BLaER1 (cell line): Measurements from ENCODE around the gene FADS1.

Experiments
- H3K27ac ChIP-seq: shearing (Covaris generic); formaldehyde crosslinking; 2 replicates; pipeline ENCODE4 v1.8.1; 2022
- H3K27me3 ChIP-seq: shearing (Covaris generic); formaldehyde crosslinking; 2 replicates; pipeline ENCODE4 v1.8.1; 2022
- H3K36me3 ChIP-seq: shearing (Covaris generic); formaldehyde crosslinking; 2 replicates; pipeline ENCODE4 v1.8.1; 2022
- H3K4me1 ChIP-seq: shearing (Covaris generic); formaldehyde crosslinking; 2 replicates; pipeline ENCODE4 v1.8.1; 2022
- H3K4me2 ChIP-seq: shearing (Covaris generic); formaldehyde crosslinking; 2 replicates; pipeline ENCODE4 v1.8.1; 2022
- H3K4me3 ChIP-seq: shearing (Covaris generic); formaldehyde crosslinking; 2 replicates; pipeline ENCODE4 v1.8.1; 2022
- H3K9ac ChIP-seq: shearing (Covaris generic); formaldehyde crosslinking; 2 replicates; pipeline ENCODE4 v1.8.1; 2022
- H3K9me3 ChIP-seq: shearing (Covaris generic); formaldehyde crosslinking; 2 replicates; pipeline ENCODE4 v1.8.1; 2022
- H4K20me1 ChIP-seq: shearing (Covaris generic); formaldehyde crosslinking; 2 replicates; pipeline ENCODE4 v1.8.1; 2022
- Cebpa-rat ChIP-seq: shearing (Covaris generic); IDR thresholded peaks from 2 replicates; pipeline ENCODE4 v1.8.1; 2022

Gene FADS1

DNA sequence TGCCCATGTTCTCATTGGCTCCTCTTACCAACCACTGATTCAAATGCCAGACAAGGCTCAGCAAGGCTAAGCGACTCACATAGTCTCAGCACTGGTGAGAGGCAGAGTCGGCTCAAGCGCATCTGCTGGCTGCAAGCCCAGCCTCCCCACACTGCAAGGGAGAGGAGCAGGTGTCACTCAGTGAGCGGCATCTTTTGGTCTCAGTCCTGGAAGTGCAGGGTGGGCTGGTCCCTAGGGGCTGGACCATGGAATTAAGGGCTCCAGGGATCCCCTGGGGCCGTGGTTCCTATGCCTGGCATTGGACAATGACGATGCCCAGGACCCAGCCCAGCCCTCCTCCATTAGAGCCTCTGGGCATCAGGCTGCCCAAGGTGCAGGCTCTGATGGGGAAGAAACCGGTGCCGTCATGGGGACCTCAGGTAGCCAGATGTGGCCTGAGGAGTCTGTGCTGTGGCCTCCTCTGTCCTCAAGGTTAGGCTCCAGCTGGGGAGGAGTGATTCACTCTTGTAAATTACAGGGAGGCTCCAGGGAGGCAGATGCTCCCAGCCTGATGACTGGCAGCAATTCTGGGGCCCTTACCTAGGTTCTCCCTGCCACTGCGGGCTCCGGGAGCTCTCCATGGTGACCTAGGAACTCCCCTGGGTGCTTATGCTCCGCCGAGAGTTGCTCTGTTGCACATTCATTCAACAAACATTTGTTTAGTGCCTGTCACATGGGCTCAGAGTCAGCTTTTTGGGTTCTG, 39.3 kb upstream of the FADS1 start:
- H3K27me3 ChIP-seq = no peaks in the 10 kb centered on the region
- H4K20me1 ChIP-seq = peaks cover 63% of the 10 kb centered on the region
- H3K4me1 ChIP-seq = peaks cover 17% of the 10 kb centered on the region; the same call in 1 of the 2 replicates
- no peak for TF ChIP-seq Cebpa-rat
- H3K9me3 ChIP-seq = no peaks in the 10 kb centered on the region
- H3K27ac ChIP-seq = no peak overlapping the region
- peaks cover 98% of the 10 kb centered on the region for H3K36me3 ChIP-seq
- H3K9ac ChIP-seq = no peak overlapping the region
- no peak overlapping the region for H3K4me3 ChIP-seq
- H3K4me2 ChIP-seq = no peak overlapping the region

DNA sequence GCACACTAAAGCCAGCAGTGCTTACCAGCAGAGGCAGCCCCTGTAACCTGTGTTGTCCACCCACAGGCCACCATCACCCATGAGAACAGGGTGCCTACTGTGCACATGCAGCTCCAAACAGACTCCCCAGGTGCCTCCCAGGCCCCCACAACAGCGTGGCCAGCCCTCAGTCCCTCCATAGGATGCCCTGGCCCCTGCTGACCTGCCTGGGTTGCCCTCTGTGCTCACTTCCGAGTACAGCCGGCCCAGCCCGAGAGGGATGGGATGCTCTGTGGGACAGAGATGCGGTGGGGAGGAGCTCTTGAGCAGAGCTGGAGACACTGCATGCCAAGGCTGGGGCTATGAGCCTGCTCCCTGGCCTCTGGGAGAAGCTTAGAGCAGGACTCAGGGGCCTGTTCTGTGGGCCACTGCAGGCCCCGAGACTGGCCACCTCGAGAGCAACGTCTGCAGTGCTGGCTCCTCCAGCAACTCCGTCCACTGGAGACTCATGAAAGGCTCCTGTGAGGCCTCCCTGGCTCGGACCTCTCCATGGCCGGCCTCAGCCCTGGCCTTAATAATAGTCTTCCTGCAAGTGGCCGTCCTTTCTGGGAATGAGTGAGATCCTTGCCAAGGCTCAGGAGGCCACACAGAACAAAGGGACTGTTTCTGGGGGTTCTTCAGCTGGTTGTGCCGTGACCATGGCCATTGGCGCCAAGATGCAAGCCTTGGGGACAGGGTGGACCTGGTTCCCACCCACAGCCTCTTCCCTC, 38.3 kb upstream of the FADS1 start:
- Histone ChIP-seq H3K4me2 (no peak overlapping the region), H3K9ac (no peak overlapping the region), H3K36me3 (peaks cover 98% of the 10 kb centered on the region), H4K20me1 (peaks cover 70% of the 10 kb centered on the region), H3K4me1 (peaks cover 21% of the 10 kb centered on the region; the same call in 1 of the 2 replicates), H3K4me3 (no peak overlapping the region), H3K27me3 (no peaks in the 10 kb centered on the region), H3K9me3 (no peaks in the 10 kb centered on the region), H3K27ac (peak overlapping the region; percentile 9; the same call in 1 of the 2 replicates)
- TF ChIP-seq Cebpa-rat = no peak

DNA sequence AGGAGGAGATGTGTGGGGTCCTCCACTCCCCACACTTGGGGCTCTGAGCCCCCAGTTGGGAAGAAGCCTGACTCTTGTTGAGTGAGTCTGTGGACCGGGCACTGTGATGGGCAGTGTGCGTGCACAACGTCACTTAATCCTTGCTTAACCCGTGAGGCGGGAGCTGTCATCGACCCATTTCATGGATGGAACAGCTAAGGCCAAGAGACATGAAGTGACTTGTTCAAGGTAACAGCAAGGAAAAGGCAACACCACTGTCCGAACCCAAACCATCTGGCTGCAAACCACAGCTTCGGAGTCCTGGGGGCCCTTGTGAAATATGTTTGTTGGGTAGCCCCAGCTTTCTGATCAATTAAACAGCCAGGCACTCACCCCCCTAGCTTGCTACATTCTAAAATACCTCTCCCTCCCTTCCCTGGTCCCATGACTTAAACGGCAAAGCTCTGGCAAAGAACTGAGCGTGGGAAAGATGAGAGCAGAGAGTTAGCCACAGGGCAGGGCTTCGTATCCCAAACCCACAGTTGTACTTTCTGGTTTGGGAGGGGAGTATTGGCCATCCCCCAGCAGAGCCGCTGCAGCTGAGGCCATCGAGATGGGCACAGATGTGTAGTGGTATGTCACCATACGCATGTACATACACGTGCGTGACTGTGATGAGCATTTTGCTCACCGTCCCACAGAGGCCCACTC, 37.5 kb upstream of the FADS1 start:
- H3K36me3 ChIP-seq = peaks cover 98% of the 10 kb centered on the region
- H3K27me3 ChIP-seq = no peaks in the 10 kb centered on the region
- no peak overlapping the region for H3K9ac ChIP-seq
- no peak for TF ChIP-seq Cebpa-rat
- H3K4me3 ChIP-seq = no peak overlapping the region
- H4K20me1 ChIP-seq = peaks cover 76% of the 10 kb centered on the region
- H3K9me3 ChIP-seq = no peaks in the 10 kb centered on the region
- H3K4me2 ChIP-seq = no peak overlapping the region
- peaks cover 21% of the 10 kb centered on the region; the same call in 1 of the 2 replicates for H3K4me1 ChIP-seq
- peak overlapping the region; percentile 9; the same call in 1 of the 2 replicates for H3K27ac ChIP-seq

DNA sequence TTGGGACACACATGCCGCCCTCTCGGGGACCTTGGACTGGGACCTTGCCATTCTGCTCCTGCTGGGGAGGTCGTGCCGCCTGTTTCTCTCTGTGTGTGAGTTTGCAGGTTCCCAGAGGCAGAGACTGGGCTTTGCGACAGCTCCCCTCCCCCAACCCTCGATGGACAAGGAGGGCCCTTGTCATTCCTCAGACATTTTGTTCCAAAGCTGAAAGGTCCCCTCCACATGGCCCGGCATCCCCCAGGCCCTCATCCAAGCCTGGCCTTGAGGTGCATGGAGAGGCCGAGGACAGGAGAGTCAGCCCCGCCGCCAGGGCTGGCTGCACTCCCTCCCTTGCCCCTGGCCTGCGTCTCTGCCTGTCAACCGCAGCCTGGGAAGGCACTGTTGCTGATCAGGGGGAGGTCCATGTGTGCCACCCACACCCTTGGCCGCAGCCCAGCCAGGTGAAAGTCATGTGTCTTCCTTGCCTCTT, 36.9 kb upstream of the FADS1 start:
- peak overlapping the region; percentile 49; the same call in 1 of the 2 replicates for H3K27ac ChIP-seq
- no peak overlapping the region for H3K9ac ChIP-seq
- H3K4me1 ChIP-seq = peaks cover 21% of the 10 kb centered on the region; the same call in 1 of the 2 replicates
- no peak overlapping the region for H3K4me2 ChIP-seq
- peaks cover 98% of the 10 kb centered on the region for H3K36me3 ChIP-seq
- no peak overlapping the region for H3K4me3 ChIP-seq
- H3K9me3 ChIP-seq = no peaks in the 10 kb centered on the region
- no peaks in the 10 kb centered on the region for H3K27me3 ChIP-seq
- peaks cover 81% of the 10 kb centered on the region for H4K20me1 ChIP-seq
- no peak for TF ChIP-seq Cebpa-rat

DNA sequence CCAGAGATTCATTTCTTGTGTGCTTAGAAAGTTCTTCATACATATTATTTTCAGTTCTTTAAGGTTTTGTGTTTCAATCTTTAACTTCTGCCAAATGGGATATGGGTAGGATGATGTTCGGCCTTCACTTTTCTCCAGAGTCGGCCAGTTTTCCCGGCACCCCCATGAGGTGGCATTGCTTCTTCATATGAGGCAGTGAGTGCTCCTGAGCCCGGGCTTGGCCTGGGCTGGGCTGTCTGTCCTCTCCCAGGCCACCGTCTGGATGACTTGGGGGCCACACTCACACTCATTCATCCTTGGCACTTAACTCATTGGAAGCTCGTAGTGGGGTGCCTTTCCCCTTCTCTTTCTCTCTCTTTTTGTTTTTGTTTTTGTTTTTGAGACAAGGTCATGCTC, 35.1 kb upstream of the FADS1 start:
- Histone ChIP-seq H3K9me3 (no peaks in the 10 kb centered on the region), H3K4me1 (peaks cover 21% of the 10 kb centered on the region; the same call in 1 of the 2 replicates), H3K4me2 (no peak overlapping the region), H3K4me3 (no peak overlapping the region), H3K27me3 (no peaks in the 10 kb centered on the region), H3K36me3 (peaks cover 98% of the 10 kb centered on the region), H3K9ac (no peak overlapping the region), H3K27ac (no peak overlapping the region), H4K20me1 (peaks cover 77% of the 10 kb centered on the region)
- TF ChIP-seq Cebpa-rat = no peak

DNA sequence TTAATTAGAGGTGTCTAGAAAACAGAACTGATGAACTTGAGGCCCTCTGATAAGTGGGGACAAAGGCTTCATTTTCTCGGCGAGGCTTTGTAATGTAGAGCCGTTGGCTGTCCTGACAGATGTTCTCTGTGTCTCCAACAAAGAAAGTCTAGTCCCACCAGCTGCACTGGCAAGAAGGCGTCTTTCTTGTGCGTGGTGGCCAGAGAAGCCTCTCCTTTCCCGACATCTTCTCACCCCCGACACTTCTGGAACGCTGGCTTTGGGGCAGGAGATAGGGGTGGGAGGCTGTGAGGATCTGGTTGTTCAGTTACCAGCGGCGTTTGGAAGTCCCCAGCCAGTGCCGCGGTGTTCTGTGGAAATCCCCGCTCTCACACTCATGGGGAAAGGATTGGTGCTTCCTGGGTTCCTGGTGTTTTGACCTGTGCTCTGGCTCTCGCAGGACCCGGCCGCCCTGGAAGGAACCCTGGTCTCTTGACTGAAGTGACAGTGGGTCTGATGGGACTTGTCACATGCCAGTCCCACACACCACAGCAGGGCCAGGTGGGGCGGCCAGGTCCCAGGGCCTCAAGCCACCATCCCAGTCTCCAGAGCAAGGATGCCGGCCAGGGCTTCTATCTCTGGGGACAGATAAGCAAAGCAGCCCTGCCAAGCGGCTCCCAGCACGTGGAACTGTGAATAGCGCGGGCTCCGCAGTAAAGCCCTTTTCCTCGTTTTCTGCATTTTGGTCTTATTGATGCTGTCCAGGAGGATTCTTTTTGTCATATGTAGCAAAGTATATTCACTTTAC, 34.5 kb upstream of the FADS1 start:
- Histone ChIP-seq H3K27me3 (no peaks in the 10 kb centered on the region), H3K4me1 (peaks cover 21% of the 10 kb centered on the region; the same call in 1 of the 2 replicates), H3K27ac (no peak overlapping the region; the same call in 1 of the 2 replicates), H3K4me3 (no peak overlapping the region), H3K9ac (no peak overlapping the region), H3K36me3 (peaks cover 98% of the 10 kb centered on the region), H4K20me1 (peaks cover 71% of the 10 kb centered on the region), H3K4me2 (no peak overlapping the region), H3K9me3 (no peaks in the 10 kb centered on the region)
- no peak for TF ChIP-seq Cebpa-rat

DNA sequence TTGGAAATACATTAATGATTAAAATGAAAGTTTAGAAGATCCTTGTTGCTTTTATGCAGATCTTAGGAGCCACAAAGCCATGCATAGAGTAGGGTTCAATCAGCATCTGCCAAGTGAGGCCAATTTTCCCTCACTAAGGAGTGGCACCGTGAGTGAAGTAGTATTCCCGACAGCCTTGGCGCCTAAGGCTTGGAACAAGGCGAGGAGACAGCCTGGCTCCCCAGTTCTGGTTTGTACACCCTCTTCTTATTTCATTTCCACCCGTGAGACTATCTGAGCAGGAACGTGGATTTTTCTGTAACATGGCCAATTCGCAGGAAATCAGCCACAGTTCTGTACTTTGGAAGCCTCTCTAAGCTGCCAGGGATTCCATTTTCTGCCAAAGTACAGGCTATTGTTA, 33.9 kb upstream of the FADS1 start:
- peaks cover 66% of the 10 kb centered on the region for H4K20me1 ChIP-seq
- no peaks in the 10 kb centered on the region for H3K27me3 ChIP-seq
- H3K9me3 ChIP-seq = no peaks in the 10 kb centered on the region
- no peak overlapping the region for H3K27ac ChIP-seq
- no peak for TF ChIP-seq Cebpa-rat
- peaks cover 21% of the 10 kb centered on the region; the same call in 1 of the 2 replicates for H3K4me1 ChIP-seq
- no peak overlapping the region for H3K4me2 ChIP-seq
- H3K4me3 ChIP-seq = no peak overlapping the region
- peaks cover 98% of the 10 kb centered on the region for H3K36me3 ChIP-seq
- no peak overlapping the region for H3K9ac ChIP-seq

DNA sequence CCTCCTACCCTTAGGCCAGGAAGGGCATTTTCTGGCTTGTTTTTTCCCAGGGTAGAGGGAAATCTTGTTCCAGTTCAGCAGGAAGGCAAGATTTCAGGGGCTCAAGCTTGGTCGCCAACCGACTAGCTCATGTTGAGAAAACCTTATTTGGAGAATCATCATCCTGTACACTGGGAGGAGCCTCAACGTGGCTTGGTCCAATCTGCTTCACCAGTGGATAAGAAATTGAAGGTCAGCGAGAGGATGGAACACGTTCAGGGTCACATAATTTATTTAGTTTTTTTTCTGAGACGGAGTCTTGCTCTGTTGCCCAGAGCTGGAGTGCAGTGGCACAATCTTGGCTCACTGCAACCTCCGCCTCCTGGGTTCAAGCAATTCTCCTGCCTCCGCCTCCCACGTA, 31.8 kb upstream of the FADS1 start:
- Histone ChIP-seq H4K20me1 (peaks cover 51% of the 10 kb centered on the region), H3K4me3 (no peak overlapping the region), H3K9ac (no peak overlapping the region), H3K36me3 (peaks cover 98% of the 10 kb centered on the region), H3K9me3 (no peaks in the 10 kb centered on the region), H3K4me1 (peaks cover 21% of the 10 kb centered on the region; the same call in 1 of the 2 replicates), H3K27me3 (no peaks in the 10 kb centered on the region), H3K4me2 (no peak overlapping the region), H3K27ac (no peak overlapping the region)
- no peak for TF ChIP-seq Cebpa-rat

DNA sequence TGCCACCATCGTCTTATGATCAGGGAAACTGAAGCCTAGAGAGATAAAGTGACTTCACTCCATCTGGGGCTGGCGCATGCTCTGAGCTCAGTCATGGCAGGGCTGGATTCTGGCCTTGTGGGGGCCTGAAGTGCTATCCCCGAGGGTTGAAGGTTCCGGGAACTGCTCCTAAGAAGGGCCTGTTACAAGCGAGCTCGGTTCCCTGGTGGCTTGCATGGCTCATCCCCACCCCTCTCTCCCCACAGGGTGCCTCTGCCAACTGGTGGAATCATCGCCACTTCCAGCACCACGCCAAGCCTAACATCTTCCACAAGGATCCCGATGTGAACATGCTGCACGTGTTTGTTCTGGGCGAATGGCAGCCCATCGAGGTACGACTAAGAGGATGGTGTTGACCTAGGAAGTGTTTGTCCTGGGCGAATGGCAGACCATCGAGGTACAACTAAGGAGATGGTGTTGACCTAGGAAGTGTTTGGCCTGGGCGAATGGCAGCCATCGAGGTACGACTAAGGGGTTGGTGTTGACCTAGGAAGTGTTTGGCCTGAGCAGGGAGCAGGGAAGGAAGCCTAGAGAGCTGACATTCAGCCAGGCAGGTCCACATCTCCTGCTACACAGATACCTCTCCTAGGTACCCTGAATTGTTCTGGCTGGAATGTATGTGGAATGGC, 31.2 kb upstream of the FADS1 start:
- Histone ChIP-seq H3K9ac (no peak overlapping the region), H3K4me2 (no peak overlapping the region), H3K4me1 (peaks cover 21% of the 10 kb centered on the region; the same call in 1 of the 2 replicates), H3K27ac (no peak overlapping the region), H3K36me3 (peaks cover 100% of the 10 kb centered on the region), H3K27me3 (no peaks in the 10 kb centered on the region), H3K9me3 (no peaks in the 10 kb centered on the region), H4K20me1 (peaks cover 48% of the 10 kb centered on the region), H3K4me3 (no peak overlapping the region)
- TF ChIP-seq Cebpa-rat = no peak
